GM23248 (cell line): ENCODE data around the gene ERC2.

ENCODE experiments used
- EZH2 ChIP-seq: fragments of 200-600 bp; sonication (generic); IDR thresholded peaks from 2 replicates; pipeline ENCODE4 v1.6.1; 2018; ENCODE audit warnings: antibody characterized with exemption, mild to moderate bottlenecking; ENCODE audit not compliant: insufficient read depth, poor library complexity, severe bottlenecking
- EZH2phosphoT487 ChIP-seq: fragments of 200-600 bp; sonication (generic); IDR thresholded peaks from 2 replicates; pipeline ENCODE4 v1.6.1; 2018; ENCODE audit warnings: antibody characterized with exemption, moderate library complexity, mild to moderate bottlenecking, low read depth; ENCODE audit not compliant: insufficient read depth

DNA sequence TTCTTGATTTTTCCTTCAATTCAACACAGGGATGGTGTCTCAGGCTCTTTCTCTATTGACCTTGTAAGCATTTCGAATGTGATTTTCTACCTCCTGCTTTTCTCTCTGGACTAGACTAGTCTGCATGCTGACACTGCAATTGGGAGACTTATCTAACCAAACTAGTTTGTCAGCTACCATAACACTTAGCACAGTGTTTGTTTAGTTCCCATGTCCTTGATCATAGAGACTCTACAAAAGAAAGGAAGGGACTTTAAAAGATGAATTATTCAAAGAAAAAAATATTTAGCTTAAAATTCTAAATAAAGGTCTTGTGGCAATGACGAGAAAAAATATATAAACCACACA is 407.0 kb downstream of the ERC2 start:
- TF ChIP-seq EZH2: no peak
- TF ChIP-seq EZH2phosphoT487: no peak
